GM19238 (cell line): ENCODE results near the gene MED1.

Experiments used
- DNase-seq: peaks from one replicate; pipeline ENCODE4 v3.0.0; 2011; ENCODE audit warnings: low spot score; ENCODE audit not compliant: insufficient read length

The MED1 gene

GRCh38 chr17:39361064-39361463, 90.0 kb downstream of the MED1 start:
- DNase-seq, result no peak

- no peak for DNase-seq
Measured at GRCh38 chr17:39360537-39360936, 90.5 kb downstream of the MED1 start.

- DNase-seq, result no peak
Measured at GRCh38 chr17:39359994-39360393, 91.1 kb downstream of the MED1 start.

GRCh38 chr17:39357986-39358385, 93.1 kb downstream of the MED1 start:
- DNase-seq, result no peak

GRCh38 chr17:39357488-39357887, 93.6 kb downstream of the MED1 start:
- DNase-seq, result no peak
